Measurements from ENCODE around the gene TMEM119. TPM values are rescaled to one million over a fixed set of nuclear protein-coding genes. Genes with fewer than 3 reads are reported as not detected.
A peak's percentile ranks its signal among the peaks of the same experiment; 100 is the strongest.

The TMEM119 gene
- total RNA-seq, 2 donors from 2014 or later: not detected

GRCh38 chr12:108605690-108606406 lies 8.0 kb upstream of the TMEM119 start:
- peaks cover 6 to 7% of the 10 kb centered on the region in 2 donors for H3K4me1 Mint-ChIP-seq (ENCODE audit: low read depth in 2 of 2)
- no peak overlapping the region for H3K4me3 Mint-ChIP-seq
- H3K9me3 Mint-ChIP-seq: no peaks in the 10 kb centered on the region
- no peak for ATAC-seq
- H3K36me3 Mint-ChIP-seq: no peaks in the 10 kb centered on the region
- H3K27me3 Mint-ChIP-seq: peaks cover 0 to 7% of the 10 kb centered on the region in 2 donors
- peak overlapping the region; percentile 52 to 60 for H3K27ac Mint-ChIP-seq
- DNase-seq (ENCODE audit: low spot score): no peak

- no peaks in the 10 kb centered on the region for H3K36me3 Mint-ChIP-seq
- no peak overlapping the region for H3K4me3 Mint-ChIP-seq
- H3K4me1 Mint-ChIP-seq (ENCODE audit: low read depth in 2 of 2): peaks cover 6 to 7% of the 10 kb centered on the region in 2 donors
- DNase-seq (ENCODE audit: low spot score) (no peak), ATAC-seq (no peak)
- peak overlapping the region; percentile 52 to 60 for H3K27ac Mint-ChIP-seq
- H3K27me3 Mint-ChIP-seq: peaks cover 0 to 7% of the 10 kb centered on the region in 2 donors
- no peaks in the 10 kb centered on the region for H3K9me3 Mint-ChIP-seq
Measured at GRCh38 chr12:108605000-108605689, 7.3 kb upstream of the TMEM119 start.

- Mint-ChIP-seq H3K4me1 (ENCODE audit: low read depth in 2 of 2) (peaks cover 6 to 7% of the 10 kb centered on the region in 2 donors), H3K9me3 (no peaks in the 10 kb centered on the region), H3K27me3 (peaks cover 0 to 7% of the 10 kb centered on the region in 2 donors), H3K36me3 (no peaks in the 10 kb centered on the region), H3K27ac (no peak overlapping the region), H3K4me3 (no peak overlapping the region)
- no peak for ATAC-seq
- no peak for DNase-seq (ENCODE audit: low spot score)
Measured at GRCh38 chr12:108604208-108604941, 6.5 kb upstream of the TMEM119 start.

- H3K27ac Mint-ChIP-seq: no peak overlapping the region
- H3K27me3 Mint-ChIP-seq: peaks cover 0 to 7% of the 10 kb centered on the region in 2 donors
- H3K36me3 Mint-ChIP-seq: no peaks in the 10 kb centered on the region
- DNase-seq (ENCODE audit: low spot score): no peak
- ATAC-seq: peak; percentile 4 to 50
- no peak overlapping the region for H3K4me3 Mint-ChIP-seq
- peaks cover 6 to 7% of the 10 kb centered on the region in 2 donors for H3K4me1 Mint-ChIP-seq (ENCODE audit: low read depth in 2 of 2)
- H3K9me3 Mint-ChIP-seq: no peaks in the 10 kb centered on the region
Measured at GRCh38 chr12:108603743-108604142, 5.9 kb upstream of the TMEM119 start.

- Mint-ChIP-seq H3K27ac (no peak overlapping the region), H3K4me3 (no peak overlapping the region), H3K4me1 (ENCODE audit: low read depth in 2 of 2) (peaks cover 6 to 7% of the 10 kb centered on the region in 2 donors), H3K9me3 (no peaks in the 10 kb centered on the region), H3K36me3 (no peaks in the 10 kb centered on the region), H3K27me3 (peaks cover 0 to 7% of the 10 kb centered on the region in 2 donors)
- no peak for DNase-seq (ENCODE audit: low spot score)
- ATAC-seq: no peak
Measured at GRCh38 chr12:108602976-108603704, 5.3 kb upstream of the TMEM119 start.

- ATAC-seq (no peak), DNase-seq (ENCODE audit: low spot score) (no peak)
- peaks cover 0 to 7% of the 10 kb centered on the region in 2 donors for H3K27me3 Mint-ChIP-seq
- H3K4me3 Mint-ChIP-seq: no peak overlapping the region
- H3K4me1 Mint-ChIP-seq (ENCODE audit: low read depth in 2 of 2): peaks cover 6 to 7% of the 10 kb centered on the region in 2 donors
- no peaks in the 10 kb centered on the region for H3K36me3 Mint-ChIP-seq
- H3K27ac Mint-ChIP-seq: no peak overlapping the region
- H3K9me3 Mint-ChIP-seq: no peaks in the 10 kb centered on the region
Measured at GRCh38 chr12:108602209-108602705, 4.4 kb upstream of the TMEM119 start.

GRCh38 chr12:108600702-108601007 lies 2.8 kb upstream of the TMEM119 start:
- peaks cover 0 to 4% of the 10 kb centered on the region in 2 donors for H3K27me3 Mint-ChIP-seq
- ATAC-seq (no peak), DNase-seq (ENCODE audit: low spot score) (no peak)
- no peak overlapping the region for H3K4me3 Mint-ChIP-seq
- H3K36me3 Mint-ChIP-seq: no peaks in the 10 kb centered on the region
- H3K27ac Mint-ChIP-seq: no peak overlapping the region
- H3K9me3 Mint-ChIP-seq: no peaks in the 10 kb centered on the region
- H3K4me1 Mint-ChIP-seq (ENCODE audit: low read depth in 2 of 2): peaks cover 4 to 5% of the 10 kb centered on the region in 2 donors

GRCh38 chr12:108599948-108600701 lies 2.2 kb upstream of the TMEM119 start:
- H3K4me1 Mint-ChIP-seq (ENCODE audit: low read depth in 2 of 2): no peaks in the 10 kb centered on the region
- H3K27me3 Mint-ChIP-seq: peaks cover 0 to 4% of the 10 kb centered on the region in 2 donors
- H3K27ac Mint-ChIP-seq: no peak overlapping the region
- DNase-seq (ENCODE audit: low spot score) (no peak), ATAC-seq (no peak)
- no peaks in the 10 kb centered on the region for H3K36me3 Mint-ChIP-seq
- H3K9me3 Mint-ChIP-seq: no peaks in the 10 kb centered on the region
- H3K4me3 Mint-ChIP-seq: no peak overlapping the region

GRCh38 chr12:108599541-108599940 lies 1.7 kb upstream of the TMEM119 start:
- Mint-ChIP-seq H3K36me3 (no peaks in the 10 kb centered on the region), H3K27me3 (no peaks in the 10 kb centered on the region), H3K9me3 (no peaks in the 10 kb centered on the region), H3K4me1 (ENCODE audit: low read depth in 2 of 2) (no peaks in the 10 kb centered on the region), H3K27ac (no peak overlapping the region), H3K4me3 (no peak overlapping the region)
- ATAC-seq (no peak), DNase-seq (ENCODE audit: low spot score) (no peak)

- Mint-ChIP-seq H3K27ac (no peak overlapping the region), H3K36me3 (no peaks in the 10 kb centered on the region), H3K4me3 (no peak overlapping the region), H3K4me1 (ENCODE audit: low read depth in 2 of 2) (no peaks in the 10 kb centered on the region), H3K27me3 (no peaks in the 10 kb centered on the region), H3K9me3 (no peaks in the 10 kb centered on the region)
- ATAC-seq: no peak
- DNase-seq (ENCODE audit: low spot score): no peak
Measured at GRCh38 chr12:108598553-108599250, 818 bp upstream of the TMEM119 start.

GRCh38 chr12:108596854-108597558 lies 878 bp downstream of the TMEM119 start:
- H3K4me1 Mint-ChIP-seq (ENCODE audit: low read depth in 2 of 2): no peaks in the 10 kb centered on the region
- H3K27ac Mint-ChIP-seq: no peak overlapping the region
- no peaks in the 10 kb centered on the region for H3K9me3 Mint-ChIP-seq
- H3K27me3 Mint-ChIP-seq: no peaks in the 10 kb centered on the region
- DNase-seq (ENCODE audit: low spot score) (no peak), ATAC-seq (no peak)
- no peak overlapping the region for H3K4me3 Mint-ChIP-seq
- H3K36me3 Mint-ChIP-seq: no peaks in the 10 kb centered on the region
